T-helper 22 cell (primary cell): ENCODE measurements around the gene FREM3.
"Not testable (repeated sequence)": the region's sequence is repeated elsewhere in the genome, so short reads cannot be mapped to it uniquely, and the experiment has no call there.

Experiments
- DNase-seq: peaks from one replicate; pipeline ENCODE4 v3.0.0-alpha.2; 2020; ENCODE audit warnings: low read depth

FREM3 gene

DNA sequence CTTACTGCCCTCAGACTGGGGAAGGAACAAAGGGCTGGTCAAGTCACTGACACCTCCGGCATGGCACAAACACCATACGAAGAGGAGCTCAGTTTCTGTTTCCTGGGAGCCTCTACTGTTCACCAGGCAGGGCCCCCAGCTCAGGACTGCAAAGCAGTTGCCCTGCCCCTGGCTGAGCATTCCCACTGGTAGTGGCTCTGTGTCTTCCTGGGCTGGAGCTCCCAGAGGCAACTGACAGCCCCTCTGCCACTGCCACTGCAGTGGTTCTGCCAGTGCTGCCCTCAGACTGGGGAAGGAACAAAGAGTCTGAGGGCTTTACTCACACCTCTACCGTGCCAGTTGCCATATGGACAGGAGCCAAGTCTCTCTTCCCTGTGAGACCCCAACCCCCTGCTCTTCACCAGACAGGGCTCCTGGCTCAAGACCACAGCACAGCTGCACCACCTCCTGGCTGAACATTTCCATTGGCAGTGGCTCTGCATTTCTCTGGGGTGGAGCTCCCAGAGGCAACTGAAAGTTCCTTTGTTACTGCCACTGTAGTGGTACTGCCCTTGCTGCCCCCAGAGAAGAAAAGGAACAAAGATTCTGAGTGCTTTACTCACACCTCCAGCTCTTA, 119.0 kb downstream of the FREM3 start:
- DNase-seq, result no peak

DNA sequence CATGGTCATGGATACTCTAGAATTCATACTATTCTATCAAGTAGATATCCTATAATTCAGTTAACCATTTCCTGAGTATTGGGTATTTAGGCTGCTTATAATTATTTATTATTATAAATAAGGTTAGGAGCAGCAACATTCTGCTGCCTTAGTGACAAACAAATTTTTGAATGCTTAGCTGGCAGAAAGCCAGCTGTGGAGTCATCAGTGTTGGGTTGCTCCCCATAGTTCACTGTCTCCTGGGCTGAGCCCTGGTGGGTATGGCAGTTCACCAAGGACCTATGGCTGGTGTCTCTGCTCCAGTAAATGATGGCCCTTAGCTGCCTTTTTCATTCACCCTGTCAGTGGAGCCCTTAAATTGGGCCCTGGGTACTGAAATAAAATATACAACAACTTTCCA, 125.1 kb downstream of the FREM3 start:
- DNase-seq, result no peak

GRCh38 chr4:143564472-143564871, 136.0 kb downstream of the FREM3 start:
- DNase-seq, result no peak

GRCh38 chr4:143559757-143560147, 140.7 kb downstream of the FREM3 start:
- DNase-seq, result no peak

DNA sequence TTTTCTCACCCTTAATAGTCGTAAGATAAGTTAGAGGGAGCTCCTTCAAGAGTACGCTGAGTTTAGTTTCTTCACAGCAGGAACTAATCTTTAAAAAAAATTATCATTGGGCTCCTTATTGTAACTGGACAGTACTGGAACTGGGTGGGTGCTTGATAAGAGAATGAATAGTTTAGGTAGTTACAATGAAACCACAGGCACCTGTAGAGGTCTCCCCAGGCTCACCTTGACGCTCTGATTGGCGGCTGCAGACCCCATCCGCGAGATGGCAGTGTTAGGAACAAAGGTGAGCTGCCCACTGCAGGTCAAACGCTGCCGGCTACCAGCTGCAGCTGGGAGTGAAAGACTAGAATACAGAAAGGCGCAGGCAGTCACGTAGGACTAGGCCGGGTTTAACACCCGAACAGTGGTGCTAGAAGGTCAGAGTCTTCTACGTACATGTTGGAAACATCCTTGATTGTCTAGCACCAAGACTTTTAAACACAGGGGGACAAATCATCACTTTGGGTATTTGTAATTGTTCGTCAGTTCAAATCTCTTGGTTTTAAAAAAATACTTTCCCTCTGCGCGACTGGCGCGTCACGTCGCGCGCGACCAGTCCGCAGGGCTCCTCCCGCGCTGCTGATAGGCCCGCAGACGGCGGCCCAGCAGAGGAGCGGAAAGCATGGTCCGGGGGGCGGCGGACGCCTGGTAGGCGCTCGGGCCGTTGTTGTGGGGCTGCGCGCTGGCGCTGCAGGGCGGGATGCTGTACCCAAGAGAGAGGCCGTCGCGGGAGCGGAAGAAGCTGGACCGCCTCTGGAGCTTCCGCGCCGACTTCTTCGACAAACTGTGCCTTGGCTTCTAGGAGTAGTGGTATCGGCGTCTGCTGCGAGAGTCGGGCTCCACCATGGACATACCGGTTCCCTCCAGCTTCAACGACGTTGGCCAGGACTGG, 141.4 kb downstream of the FREM3 start:
- DNase-seq, result peak; percentile 54

- no peak for DNase-seq
These were observed 142.2 kb downstream of the FREM3 start for GRCh38 chr4:143558286-143558685.

- no peak for DNase-seq
These were observed 144.8 kb downstream of the FREM3 start for GRCh38 chr4:143555676-143556075.

DNA sequence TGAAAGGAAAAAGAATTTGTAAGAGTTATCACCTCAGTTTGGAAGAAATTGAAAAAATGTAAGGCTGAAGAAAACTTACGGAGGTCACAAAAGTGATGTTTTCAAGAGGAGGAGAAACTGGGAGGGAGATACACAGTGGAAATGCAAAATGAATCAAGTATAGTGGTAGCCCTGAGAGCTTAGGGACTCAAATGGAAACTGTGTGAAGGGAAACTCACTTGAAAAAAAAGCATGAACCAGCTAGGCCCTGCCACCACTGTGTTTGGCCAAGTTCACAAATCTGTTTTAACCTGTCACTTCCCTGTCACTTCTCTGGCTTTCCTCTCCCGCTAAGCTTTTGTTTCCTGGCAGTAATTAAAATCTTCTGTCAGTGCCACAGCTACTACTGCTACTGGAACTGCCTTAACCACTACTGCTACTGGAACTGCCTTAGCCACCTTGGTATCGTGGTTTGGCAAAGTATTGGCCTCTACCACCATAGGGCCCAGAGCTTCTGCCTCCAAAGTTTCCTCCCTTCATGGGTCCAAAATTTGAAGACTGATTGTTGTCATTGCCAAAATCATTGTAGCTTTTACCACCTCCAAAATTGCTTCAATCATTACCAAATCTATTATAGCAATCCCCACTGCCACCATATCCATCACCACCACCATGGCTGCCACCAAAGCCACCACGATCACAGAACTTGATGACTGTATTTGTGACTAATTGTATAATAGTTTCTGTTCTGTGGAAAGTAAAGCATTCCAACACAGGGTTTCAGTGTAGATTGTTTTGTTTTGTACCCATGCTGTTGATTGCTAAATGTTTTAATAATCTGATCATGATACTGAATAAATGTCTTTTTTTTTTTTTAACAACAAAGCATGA, 145.5 kb downstream of the FREM3 start:
- no peak for DNase-seq

- DNase-seq, result no peak
These were observed 150.5 kb downstream of the FREM3 start for GRCh38 chr4:143549928-143550327.

DNA sequence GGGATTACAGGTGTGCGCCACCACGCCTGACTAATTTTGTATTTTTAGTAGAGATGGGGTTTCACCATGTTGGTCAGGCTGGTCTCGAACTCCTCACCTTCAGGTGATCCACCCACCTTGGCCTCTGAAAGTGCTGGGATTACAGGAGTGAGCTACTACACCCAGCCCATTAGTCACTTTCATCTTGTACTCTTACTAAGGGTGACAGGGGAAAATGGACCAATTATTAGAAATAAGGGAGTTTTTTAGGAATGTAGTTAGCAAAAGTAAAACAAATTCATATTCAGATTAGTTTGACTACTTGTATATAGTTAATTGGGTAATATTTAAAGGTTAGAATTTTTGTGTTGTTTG, 160.8 kb downstream of the FREM3 start:
- no peak for DNase-seq

GRCh38 chr4:143538979-143539669, 161.4 kb downstream of the FREM3 start:
- no peak for DNase-seq

DNA sequence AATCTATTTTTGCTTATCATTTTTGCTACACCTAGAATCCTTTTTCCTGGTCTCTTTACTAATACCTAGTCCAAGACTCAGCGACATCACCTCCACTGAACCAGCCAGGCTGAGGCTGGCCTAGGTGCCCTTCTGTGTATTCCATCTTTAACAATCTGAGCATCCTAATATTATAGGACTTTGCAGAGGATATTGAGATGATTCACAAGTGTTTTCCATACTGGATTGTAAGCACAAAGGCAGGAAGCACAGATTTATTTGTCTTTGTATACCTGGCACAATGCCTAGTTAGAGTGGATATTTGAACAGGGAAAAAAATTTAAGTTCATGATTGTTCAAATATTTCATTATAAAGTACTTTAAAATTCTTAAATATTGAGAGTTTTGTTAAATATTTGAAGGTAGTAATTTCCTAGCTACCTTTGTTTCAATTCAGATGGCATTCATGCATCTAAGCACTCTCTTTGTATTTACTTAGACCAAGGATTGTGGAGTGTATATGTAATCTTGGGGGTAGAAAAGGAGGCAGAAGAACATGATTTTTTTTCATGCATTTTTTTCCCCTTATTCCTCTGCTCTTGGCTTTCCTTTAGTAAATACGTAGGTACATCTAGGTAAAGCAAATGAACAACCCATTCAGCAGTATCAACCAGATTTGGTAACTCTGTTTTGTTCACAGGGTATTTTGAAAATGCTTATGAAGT, 168.5 kb downstream of the FREM3 start:
- no peak for DNase-seq

GRCh38 chr4:143531380-143531779, 169.1 kb downstream of the FREM3 start:
- no peak for DNase-seq

DNA sequence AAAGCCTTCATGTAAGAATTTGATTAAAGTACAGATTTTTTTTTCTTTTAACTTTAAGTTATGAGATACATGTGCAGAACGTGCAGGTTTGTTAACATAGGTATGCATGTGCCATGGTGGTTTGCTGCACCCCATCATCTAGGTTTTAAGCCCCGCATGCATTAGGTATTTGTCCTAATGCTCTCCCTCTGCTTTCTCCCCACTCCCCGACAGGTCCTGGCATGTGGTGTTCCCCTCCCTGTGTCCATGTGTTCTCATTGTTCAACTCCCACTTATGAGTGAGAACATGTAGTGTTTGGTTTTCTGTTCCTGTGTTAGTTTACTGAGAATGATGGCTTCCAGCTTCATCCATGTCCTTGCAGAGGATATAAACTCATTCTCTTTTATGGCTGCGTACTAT, 172.4 kb downstream of the FREM3 start:
- DNase-seq, result not testable (repeated sequence)
